ENCODE results near the gene GNAT3. TPM values are rescaled to one million over a fixed set of nuclear protein-coding genes. Genes with fewer than 3 reads are reported as not detected.
A peak's percentile ranks its signal among the peaks of the same experiment; 100 is the strongest.

GNAT3 gene
- total RNA-seq, 1 experiment from 2014 or later = not detected

GRCh38 chr7:80444811-80445210 lies 67.1 kb downstream of the GNAT3 start:
- Histone ChIP-seq H3K9me3 (ENCODE audit: insufficient read depth, low read depth) (0 out of 2 replicates have a peak, but pooled peaks cover 7% of the 10 kb centered on the region), H3K36me3 (ENCODE audit: low read depth) (no peaks in the 10 kb centered on the region), H3K4me3 (no peak overlapping the region), H3K9me2 (ENCODE audit: insufficient read depth) (no peaks in the 10 kb centered on the region; the same call in 1 of the 2 replicates), H3K4me2 (no peak overlapping the region), H3K27me3 (ENCODE audit: insufficient read depth, low read depth) (no peaks in the 10 kb centered on the region), H3K79me2 (ENCODE audit: low read depth) (no peaks in the 10 kb centered on the region), H3F3A (ENCODE audit: insufficient read depth, low read depth) (no peaks in the 10 kb centered on the region), H2AFZ (no peak overlapping the region), H4K20me1 (ENCODE audit: insufficient read depth) (no peaks in the 10 kb centered on the region), H3K27ac (no peak overlapping the region), H3K4me1 (replicated peaks; ENCODE audit: insufficient read depth) (no peaks in the 10 kb centered on the region)
- TF ChIP-seq EZH2 (IDR thresholded peaks at IDR 0.05; ENCODE audit: low read depth) (no peak), CTCF (conservative IDR thresholded peaks at IDR 0.05) (no peak)
- POLR2A ChIA-PET (ENCODE audit: unreplicated experiment) = no interaction called here
- CTCF ChIA-PET = no interaction called here
- BruUV-seq (replicated peaks) = no TSS peak
- intact Hi-C loops (cut with micrococcal nuclease; ENCODE audit: unreplicated experiment) = no loop called here
- no peak for DNase-seq

- H3K9me3 ChIP-seq (ENCODE audit: insufficient read depth, low read depth) = 0 out of 2 replicates have a peak, but pooled peaks cover 7% of the 10 kb centered on the region
- no peak for DNase-seq
- H3K9me2 ChIP-seq (ENCODE audit: insufficient read depth) = no peaks in the 10 kb centered on the region; the same call in 1 of the 2 replicates
- H3F3A ChIP-seq (ENCODE audit: insufficient read depth, low read depth) = no peaks in the 10 kb centered on the region
- no TSS peak for BruUV-seq (replicated peaks)
- no peak for TF ChIP-seq CTCF (conservative IDR thresholded peaks at IDR 0.05)
- TF ChIP-seq EZH2 (IDR thresholded peaks at IDR 0.05; ENCODE audit: low read depth) = no peak
- no peaks in the 10 kb centered on the region for H3K79me2 ChIP-seq (ENCODE audit: low read depth)
- H3K4me3 ChIP-seq = no peak overlapping the region
- no peaks in the 10 kb centered on the region for H3K27me3 ChIP-seq (ENCODE audit: insufficient read depth, low read depth)
- no peaks in the 10 kb centered on the region for H4K20me1 ChIP-seq (ENCODE audit: insufficient read depth)
- no peak overlapping the region for H2AFZ ChIP-seq
- intact Hi-C loops (cut with micrococcal nuclease; ENCODE audit: unreplicated experiment) = no loop called here
- H3K36me3 ChIP-seq (ENCODE audit: low read depth) = no peaks in the 10 kb centered on the region
- no peaks in the 10 kb centered on the region for H3K4me1 ChIP-seq (replicated peaks; ENCODE audit: insufficient read depth)
- H3K27ac ChIP-seq = no peak overlapping the region
- ChIA-PET POLR2A (ENCODE audit: unreplicated experiment) (no interaction called here), CTCF (no interaction called here)
- H3K4me2 ChIP-seq = no peak overlapping the region
These were observed 68.5 kb downstream of the GNAT3 start for GRCh38 chr7:80443325-80443724.

- Histone ChIP-seq H3K27ac (no peak overlapping the region), H3K79me2 (ENCODE audit: low read depth) (no peaks in the 10 kb centered on the region), H3K4me2 (no peak overlapping the region), H3K36me3 (ENCODE audit: low read depth) (no peaks in the 10 kb centered on the region), H2AFZ (0 out of 2 replicates have a peak overlapping the region, but pooled peaks have one; percentile 13), H3K9me3 (ENCODE audit: insufficient read depth, low read depth) (0 out of 2 replicates have a peak, but pooled peaks cover 7% of the 10 kb centered on the region), H3K27me3 (ENCODE audit: insufficient read depth, low read depth) (no peaks in the 10 kb centered on the region), H4K20me1 (ENCODE audit: insufficient read depth) (no peaks in the 10 kb centered on the region), H3K9me2 (ENCODE audit: insufficient read depth) (no peaks in the 10 kb centered on the region; the same call in 1 of the 2 replicates), H3K4me3 (no peak overlapping the region), H3F3A (ENCODE audit: insufficient read depth, low read depth) (no peaks in the 10 kb centered on the region), H3K4me1 (replicated peaks; ENCODE audit: insufficient read depth) (no peaks in the 10 kb centered on the region)
- TF ChIP-seq EZH2 (IDR thresholded peaks at IDR 0.05; ENCODE audit: low read depth) (no peak), CTCF (conservative IDR thresholded peaks at IDR 0.05) (no peak)
- intact Hi-C loops (cut with micrococcal nuclease; ENCODE audit: unreplicated experiment) = no loop called here
- DNase-seq = no peak
- POLR2A ChIA-PET (ENCODE audit: unreplicated experiment) = no interaction called here
- CTCF ChIA-PET = interaction anchor here (0.6 kb wide), 1 partner anchor 1845 kb away, joined by 3 read pairs; no protein-coding TSS in a partner anchor
- BruUV-seq (replicated peaks) = no TSS peak
These were observed 71.0 kb downstream of the GNAT3 start for GRCh38 chr7:80440883-80441282.
